Activated CD4-positive, alpha-beta T cell treated with anti-CD3 and anti-CD28 coated beads, Interleukin-2, amount 50 U/mL, for 48 hours (primary cell): ENCODE results near the gene PEX10.

ENCODE experiments used
- DNase-seq, 2 experiments: peaks; one replicate each; pipeline ENCODE4 v3.0.0-alpha.2; 2020

PEX10 gene

DNA sequence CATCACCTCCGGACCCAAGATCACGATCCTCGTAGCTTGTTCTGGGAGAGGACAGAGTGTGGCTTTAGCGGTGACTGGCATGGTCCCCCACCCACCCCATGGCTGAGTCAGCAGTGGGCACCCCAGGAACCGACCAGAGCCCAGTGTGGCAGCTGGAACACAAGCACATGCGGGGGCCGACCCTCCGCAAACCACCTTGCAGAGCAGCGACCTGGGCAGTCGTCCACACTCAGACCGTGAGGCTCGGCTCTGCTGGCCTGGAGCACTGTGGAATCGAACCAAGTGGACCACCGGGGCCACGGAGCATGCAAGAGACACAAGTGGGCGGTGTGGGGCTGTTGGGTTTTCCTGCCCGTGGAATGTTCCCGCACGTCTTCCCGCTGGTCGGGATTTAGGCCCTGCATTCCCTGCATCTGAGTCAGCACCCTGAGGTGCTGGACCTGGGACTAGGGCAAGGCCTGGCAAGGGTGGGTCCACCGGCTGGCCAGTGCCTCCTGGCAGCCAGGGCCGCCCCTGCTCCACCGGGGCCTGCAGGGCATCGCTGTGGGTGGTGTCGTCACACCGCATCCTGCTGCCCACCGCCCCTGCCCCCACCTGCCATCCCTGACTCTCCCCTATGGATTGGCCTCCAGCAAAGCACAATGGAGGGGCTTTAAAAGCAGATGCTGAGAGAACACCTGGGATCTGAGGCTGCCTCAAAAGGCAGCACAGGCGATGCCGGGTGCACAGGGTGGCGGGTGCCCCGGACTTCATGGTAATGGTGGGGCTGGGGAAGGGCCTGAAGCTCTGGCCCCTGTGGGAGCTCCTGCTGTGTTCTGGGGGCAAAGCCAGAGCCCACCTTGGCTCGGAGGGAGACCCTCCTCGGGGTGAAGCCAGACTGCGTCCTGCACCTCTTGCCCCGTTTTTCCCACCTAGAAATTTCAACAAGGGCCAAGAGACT lies 39.5 kb downstream of the PEX10 start:
- DNase-seq = no peak

DNA sequence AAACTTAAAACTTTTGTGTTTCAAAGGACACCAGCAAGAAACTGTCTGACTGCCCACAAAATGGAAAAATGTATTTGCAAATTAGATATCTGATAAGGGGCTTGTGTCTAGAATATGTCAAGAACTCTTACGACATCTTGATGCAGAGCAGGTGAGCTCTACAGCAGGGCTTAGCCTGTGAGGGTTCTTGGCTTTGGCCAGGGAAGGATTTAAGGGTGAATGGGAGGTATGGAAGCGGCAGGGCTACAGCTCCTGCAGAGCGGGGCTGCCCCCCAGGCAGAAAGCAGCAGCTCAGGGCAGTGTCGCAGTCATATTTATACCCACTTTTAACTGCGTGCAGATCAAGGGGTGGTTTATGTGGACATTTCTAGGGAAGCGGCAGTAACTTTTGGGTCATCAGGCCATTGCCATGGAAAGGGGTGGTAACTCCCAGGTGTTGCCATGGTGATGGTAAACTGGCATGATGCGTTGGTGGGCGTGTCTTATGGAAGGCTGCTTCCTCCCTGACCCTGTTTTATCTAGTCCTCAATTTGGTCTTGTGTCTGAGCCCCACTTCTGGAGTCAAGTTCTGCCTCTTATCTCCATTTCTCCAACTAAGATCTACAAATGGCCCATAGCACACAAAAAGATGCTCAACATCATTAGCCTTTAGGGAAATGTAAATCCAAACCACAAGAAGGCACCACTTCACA lies 44.2 kb downstream of the PEX10 start:
- DNase-seq = no peak

DNA sequence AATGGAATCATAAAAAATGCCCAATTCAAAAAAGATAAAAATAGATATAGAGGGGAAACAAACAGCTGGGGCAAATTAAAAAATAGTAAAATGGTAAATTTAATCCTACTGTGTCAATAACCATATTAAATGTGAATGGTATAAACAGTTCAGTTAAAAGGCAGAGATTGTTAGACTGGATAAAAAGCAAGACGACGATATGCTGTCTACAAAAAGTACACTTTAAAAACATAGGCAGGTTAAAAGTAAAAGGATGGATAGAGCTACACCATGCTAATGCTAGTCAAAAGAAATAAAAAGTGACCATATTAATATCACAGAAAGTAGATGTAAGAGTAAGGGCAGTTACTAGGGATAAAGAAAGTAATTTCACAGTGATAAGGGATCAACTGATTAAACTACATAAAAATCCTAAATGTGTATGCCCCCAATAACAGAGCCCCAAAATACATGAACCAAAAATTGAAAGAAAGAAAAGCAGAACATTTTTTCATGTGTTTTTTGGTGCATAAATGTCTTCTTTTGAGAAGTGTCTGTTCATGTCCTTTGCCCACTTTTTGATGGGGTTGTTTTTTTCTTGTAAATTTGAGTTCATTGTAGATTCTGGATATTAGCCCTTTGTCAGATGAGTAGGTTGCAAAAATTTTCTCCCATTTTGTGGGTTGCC lies 48.4 kb downstream of the PEX10 start:
- DNase-seq = no peak

DNA sequence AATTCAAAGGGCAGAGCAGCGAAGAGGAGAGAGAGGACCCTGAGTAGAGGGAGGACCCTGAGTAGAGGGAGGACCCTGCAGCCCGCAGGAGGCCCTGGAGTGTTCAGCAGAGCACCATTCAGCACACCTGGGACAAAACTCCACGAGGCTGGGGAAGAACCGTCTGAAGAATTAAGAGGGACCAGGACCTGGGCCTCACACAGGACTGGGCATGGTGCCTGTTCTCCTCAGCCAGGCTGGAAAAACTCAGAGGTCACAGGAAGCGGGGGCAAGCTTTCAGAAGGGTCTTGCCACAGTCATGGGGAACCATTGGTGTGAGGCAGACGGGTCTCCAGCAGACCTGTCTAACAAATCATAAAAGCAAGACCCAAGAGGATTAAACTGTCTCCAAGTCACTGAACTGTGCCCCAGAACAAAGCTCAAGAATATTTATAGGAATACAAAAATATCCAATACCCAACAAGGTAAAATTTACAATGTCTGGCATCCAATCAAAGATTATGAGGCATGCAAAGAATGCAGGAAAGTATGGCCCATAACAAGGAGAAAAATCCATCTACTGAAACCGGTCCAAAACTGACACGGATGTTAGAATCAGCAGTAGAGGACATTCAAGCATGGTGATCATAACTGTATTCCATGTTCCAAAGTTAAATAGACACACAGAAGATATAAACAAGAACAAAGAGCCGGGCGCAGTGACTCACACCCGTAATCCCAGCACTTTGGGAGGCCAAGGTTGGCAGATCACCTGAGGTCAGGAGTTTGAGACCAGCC lies 51.6 kb downstream of the PEX10 start:
- no peak for DNase-seq

DNA sequence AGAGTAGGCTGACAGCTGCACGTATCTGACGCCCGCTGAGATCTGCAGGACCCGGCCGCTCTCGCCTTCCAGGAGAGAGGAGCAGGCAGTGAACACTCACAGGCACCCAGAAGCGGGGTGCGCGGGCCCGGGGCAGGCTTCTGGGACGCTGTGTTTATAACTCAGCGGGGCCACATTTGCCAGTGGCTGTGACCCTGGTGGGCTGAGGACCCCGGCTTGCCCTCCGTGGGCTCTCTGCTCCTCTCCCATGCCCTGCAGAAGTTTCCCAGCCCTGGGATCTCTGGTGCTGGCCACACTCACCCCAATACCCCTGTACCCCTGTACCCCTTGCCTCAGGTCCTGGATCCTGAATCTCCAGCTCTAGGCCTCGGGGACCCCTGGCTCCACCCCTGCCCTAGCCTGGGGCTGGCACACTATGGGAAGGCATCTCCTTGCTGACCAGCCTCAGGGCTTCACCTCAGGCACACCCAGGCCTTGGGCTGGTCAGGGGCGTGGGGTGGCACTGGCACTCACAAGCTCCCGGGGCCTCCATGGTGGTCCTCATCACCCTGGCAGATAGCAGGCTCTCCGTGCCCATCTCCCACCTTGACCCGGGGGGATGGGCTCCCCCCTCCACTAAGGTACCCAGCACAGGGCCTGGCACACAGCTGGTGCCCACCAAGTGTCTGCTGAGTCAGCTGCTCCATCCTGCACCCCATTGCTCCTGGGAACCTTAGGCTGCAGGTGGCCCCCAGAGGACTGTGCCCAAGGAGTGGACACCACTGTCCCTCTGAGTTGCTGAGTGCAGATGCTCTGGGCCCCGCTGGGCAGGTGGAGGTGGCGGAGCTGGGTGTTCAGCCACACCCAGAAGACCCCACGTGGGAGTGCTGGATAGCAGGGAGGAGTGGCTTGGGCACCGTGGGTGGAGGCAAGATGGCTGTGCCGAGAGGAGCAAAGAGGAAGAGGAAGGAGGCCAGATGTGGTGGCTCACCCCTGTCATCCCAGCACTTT lies 53.4 kb downstream of the PEX10 start:
- DNase-seq = no peak

DNA sequence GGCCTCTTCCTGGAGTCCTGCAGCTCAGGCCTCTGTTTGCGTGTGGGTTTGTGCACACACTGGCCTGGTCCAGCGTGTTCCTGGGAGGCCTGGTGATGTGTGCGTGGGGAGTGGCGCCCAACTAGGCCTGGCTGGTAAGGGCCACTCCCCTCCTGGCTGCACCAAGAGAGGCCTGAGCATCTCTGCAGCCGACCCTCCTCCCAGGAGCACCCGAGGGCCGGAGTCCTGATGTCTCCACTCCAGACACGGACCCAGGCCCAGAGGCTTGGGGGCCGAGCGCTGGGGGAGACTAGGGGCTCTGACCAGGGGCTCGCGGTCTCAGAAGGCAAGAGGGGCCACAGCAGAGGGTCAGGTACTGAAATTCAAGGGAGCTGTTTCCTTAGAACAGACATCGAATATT lies 54.3 kb downstream of the PEX10 start:
- DNase-seq = no peak

DNA sequence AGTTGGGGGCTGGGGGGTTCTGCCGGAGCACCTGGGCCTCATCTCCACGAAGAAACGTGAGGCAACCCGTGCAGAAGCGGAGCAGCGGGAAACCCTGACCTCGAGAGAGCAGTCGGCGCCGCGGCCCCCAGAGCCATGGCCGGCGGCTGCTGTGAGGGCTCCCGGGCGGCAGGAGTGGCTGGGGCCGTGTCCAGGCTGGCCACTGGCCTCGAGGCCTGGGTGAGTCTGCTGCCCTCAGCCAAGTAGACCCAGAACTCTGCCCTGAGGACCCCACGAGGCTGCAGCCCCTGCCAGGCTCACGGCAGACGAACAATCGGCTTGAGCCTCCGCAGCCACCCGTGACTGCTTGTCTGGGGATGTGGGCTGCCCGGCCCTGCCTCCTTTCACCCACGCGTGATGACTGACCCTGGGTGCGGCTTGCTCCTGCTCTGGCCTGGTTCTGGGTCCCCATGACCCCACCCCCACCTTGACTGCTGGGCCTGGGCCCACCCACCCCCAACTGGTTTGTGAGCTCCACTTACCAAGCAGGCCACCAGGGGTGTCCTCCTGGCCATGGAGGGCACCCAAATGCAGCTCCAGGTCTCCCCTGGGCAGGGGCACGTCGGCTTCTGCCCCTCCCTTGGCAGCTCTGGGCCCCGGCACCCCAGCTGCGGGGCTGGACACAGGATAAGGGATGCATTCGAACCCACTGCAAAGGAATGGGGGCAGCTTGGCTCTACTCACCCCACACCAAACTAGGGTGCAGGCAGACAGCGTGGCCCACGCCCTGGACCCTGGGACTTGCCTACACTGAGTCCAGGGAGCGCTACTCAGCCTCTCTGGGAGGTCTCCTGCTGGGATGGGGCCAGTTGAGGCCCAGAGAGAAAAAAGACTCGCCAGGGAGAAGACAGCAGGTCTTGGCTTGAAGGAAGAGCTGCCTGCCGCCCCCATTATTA lies 55.2 kb downstream of the PEX10 start:
- DNase-seq = no peak

DNA sequence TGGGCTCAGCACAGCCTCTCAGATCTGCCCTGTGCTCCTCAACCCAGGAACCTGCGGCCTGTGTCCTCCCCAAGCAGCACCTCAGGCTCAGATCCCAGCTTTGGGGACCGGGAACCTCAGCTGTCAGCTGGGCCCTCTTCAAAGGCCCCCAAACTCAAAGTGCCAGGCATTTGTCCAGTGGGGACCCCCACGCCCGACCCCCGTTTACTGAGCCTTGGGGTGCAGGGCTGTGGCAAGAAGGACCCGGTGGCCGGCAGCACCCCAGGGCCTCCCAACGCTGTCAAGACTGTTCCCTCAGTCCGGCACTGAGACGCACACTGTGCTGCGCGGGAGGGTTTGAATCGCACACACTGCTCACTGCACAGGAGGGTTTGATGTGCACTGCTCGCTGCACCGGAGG lies 56.0 kb downstream of the PEX10 start:
- DNase-seq = no peak

DNA sequence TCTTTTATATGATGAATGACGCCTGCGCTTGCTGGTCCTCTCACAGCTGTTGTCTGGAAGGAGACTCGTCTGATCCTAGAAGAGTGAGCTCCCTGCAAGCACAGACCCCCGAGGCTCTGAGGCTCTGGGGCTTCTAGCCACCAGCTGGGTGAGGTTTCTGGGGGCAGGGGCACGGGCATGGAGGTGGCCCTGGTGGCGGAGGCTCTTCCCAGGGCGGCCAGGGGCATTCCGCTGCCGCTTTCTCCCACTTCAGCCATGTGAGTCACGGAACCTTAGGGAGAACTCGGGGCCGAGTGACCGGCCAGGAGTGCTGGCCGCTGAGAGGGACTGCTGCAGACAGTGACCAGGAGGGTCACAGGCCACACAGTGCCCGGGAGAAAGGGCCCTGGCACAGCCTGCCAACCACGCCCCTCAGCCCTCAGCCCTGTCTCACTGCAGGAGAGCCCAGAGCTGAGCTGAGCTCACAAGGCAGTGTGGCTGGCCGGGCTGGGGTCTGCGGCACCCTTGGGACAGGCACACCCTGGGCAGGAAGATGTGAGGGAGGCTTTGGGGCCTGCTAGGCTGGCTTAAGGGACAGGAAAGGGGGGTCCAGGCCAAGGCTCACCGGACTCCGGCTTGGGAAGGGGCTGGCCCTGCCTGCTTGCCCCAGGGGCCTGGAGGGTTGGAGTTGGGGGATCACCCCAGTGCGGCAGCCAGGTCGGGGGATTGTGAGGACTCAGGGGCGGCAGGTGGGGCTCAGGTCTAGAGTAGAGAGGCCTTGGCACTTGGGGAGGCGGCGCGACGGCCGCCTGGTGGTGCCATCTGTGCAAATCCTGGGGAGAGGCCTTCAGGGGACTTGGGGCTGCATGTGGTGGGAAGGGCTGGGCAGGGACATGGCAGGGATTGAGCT lies 56.7 kb downstream of the PEX10 start:
- no peak for DNase-seq

DNA sequence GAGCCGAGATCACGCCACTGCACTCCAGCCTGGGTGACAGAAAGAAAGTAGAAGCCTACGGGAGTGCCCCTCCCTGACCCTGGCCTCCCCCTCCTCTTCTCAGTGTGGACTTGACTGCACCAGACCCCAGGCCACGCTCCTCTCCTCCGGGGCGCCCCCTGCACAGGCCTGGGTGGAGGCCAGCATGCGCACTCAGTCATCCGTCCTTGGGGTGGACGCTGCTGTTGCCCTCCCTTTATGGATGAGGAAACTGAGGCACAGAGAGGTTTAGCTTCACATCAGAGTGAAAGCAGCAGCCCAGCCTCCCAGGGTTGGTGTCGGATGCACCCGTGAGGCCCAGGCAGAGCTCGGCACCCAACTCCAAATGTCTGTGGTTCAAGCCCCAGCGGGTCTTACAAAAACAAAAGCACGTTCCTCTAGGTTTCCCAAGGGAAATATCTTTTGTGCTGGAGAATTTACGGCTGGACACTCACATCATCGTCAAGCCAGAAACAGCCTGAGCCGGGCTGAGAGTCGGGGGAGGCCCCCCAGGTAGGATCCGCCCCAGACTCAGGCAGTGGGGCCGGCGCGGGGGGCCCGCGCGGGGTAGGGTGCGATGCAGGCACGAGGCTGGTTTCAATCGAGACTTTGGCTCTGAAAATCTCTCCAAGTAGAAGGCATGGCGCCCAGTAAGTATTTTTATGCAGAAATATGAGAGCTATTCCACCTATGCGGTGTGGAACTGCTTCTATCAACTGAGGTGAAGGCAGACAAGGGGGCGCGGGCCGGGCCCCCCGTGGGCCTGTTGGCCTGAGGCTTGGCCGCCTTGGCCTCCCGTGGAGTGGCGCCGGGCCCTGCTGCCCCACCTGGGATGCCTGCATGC lies 57.6 kb downstream of the PEX10 start:
- no peak for DNase-seq
